SH-SY5Y (cell line): ENCODE data around the gene RNF175.

Source experiments
- GATA2 ChIP-seq: IDR thresholded peaks from 2 replicates; pipeline ENCODE4 v1.6.1; 2011; ENCODE audit warnings: mild to moderate bottlenecking, low read depth, low read length
- GATA3 ChIP-seq: IDR thresholded peaks from 2 replicates; pipeline ENCODE4 v1.6.1; 2011; ENCODE audit warnings: low read depth, mild to moderate bottlenecking, low read length, moderate library complexity

DNA sequence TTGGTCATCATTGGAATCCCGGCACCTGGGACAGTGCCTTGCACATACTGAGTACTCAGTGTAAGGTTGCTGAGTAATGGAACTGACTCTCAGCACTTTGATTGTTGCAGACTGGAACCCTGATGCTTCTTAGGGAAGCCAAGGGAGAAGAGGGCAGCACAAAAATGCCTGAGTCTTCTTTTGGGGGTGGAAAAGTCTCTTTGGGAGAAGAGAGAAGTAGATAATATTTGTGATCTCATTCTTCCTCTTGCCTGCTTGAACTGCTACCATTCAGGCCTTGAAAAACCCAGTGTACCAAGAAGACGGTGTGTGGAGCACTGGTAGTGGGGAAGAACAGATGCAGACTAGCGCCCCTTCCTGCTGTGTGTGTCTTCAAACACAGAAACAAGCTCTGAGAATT lies 16.8 kb upstream of the RNF175 start:
- TF ChIP-seq GATA3 (no peak), GATA2 (no peak)
